ENCODE data around the gene ATF6. TPM values are rescaled to one million over a fixed set of nuclear protein-coding genes. Genes with fewer than 3 reads are reported as not detected.
"Not testable (repeated sequence)": the region's sequence is repeated elsewhere in the genome, so short reads cannot be mapped to it uniquely, and the experiment has no call there.

ATF6 gene
- total RNA-seq, 1 donor from 2014 or later: 14.6 TPM

GRCh38 chr1:161725258-161725907, 40.7 kb upstream of the ATF6 start:
- not testable (repeated sequence) for H3K9me3 ChIP-seq (ENCODE audit: control insufficient read depth in 3 of 3, low read length in 3 of 3); H3K27ac ChIP-seq (ENCODE audit: low read depth, low read length); H3K36me3 ChIP-seq (ENCODE audit: control insufficient read depth in 3 of 3, insufficient read depth in 3 of 3, low read length in 3 of 3)
- H3K9ac ChIP-seq (ENCODE audit: low read depth in 1 of 3, low read length in 3 of 3): peak overlapping the region; percentile 70 to 83 (median 71)
- peaks cover 11 to 47% (median 43%) of the 10 kb centered on the region in 3 donors for H3K27me3 ChIP-seq (ENCODE audit: control insufficient read depth in 3 of 3, insufficient read depth in 3 of 3, low read length in 3 of 3)
- H3K4me3 ChIP-seq (ENCODE audit: low read length in 3 of 3): peak overlapping the region; percentile 76 to 93 (median 83)
- peaks cover 8 to 22% (median 10%) of the 10 kb centered on the region in 3 donors for H3K4me1 ChIP-seq (ENCODE audit: control insufficient read depth in 3 of 3, insufficient read depth in 3 of 3, low read length in 3 of 3)

GRCh38 chr1:161725908-161726472, 40.1 kb upstream of the ATF6 start:
- Histone ChIP-seq H3K27me3 (ENCODE audit: control insufficient read depth in 3 of 3, insufficient read depth in 3 of 3, low read length in 3 of 3) (peaks cover 11 to 47% (median 42%) of the 10 kb centered on the region in 3 donors), H3K4me1 (ENCODE audit: control insufficient read depth in 3 of 3, insufficient read depth in 3 of 3, low read length in 3 of 3) (peaks cover 8 to 22% (median 10%) of the 10 kb centered on the region in 3 donors), H3K36me3 (ENCODE audit: control insufficient read depth in 3 of 3, insufficient read depth in 3 of 3, low read length in 3 of 3) (no peaks in the 10 kb centered on the region), H3K9me3 (ENCODE audit: control insufficient read depth in 3 of 3, low read length in 3 of 3) (no peaks in the 10 kb centered on the region), H3K27ac (ENCODE audit: low read depth, low read length) (peak overlapping the region; percentile 60), H3K4me3 (ENCODE audit: low read length in 3 of 3) (peak overlapping the region; percentile 76 to 93 (median 83)), H3K9ac (ENCODE audit: low read depth in 1 of 3, low read length in 3 of 3) (peak overlapping the region; percentile 70 to 83 (median 71))

- H3K4me3 ChIP-seq (ENCODE audit: low read length in 3 of 3): peak overlapping the region; percentile 76 to 93 (median 83)
- H3K9me3 ChIP-seq (ENCODE audit: control insufficient read depth in 3 of 3, low read length in 3 of 3): no peaks in the 10 kb centered on the region
- peaks cover 8 to 22% (median 10%) of the 10 kb centered on the region in 3 donors for H3K4me1 ChIP-seq (ENCODE audit: control insufficient read depth in 3 of 3, insufficient read depth in 3 of 3, low read length in 3 of 3)
- peaks cover 11 to 47% (median 41%) of the 10 kb centered on the region in 3 donors for H3K27me3 ChIP-seq (ENCODE audit: control insufficient read depth in 3 of 3, insufficient read depth in 3 of 3, low read length in 3 of 3)
- H3K9ac ChIP-seq (ENCODE audit: low read depth in 1 of 3, low read length in 3 of 3): peak overlapping the region; percentile 70 to 83 (median 79)
- H3K27ac ChIP-seq (ENCODE audit: low read depth, low read length): peak overlapping the region; percentile 68
- no peaks in the 10 kb centered on the region for H3K36me3 ChIP-seq (ENCODE audit: control insufficient read depth in 3 of 3, insufficient read depth in 3 of 3, low read length in 3 of 3)
Observed at GRCh38 chr1:161726473-161727255, 39.5 kb upstream of the ATF6 start.

- H3K36me3 ChIP-seq (ENCODE audit: control insufficient read depth in 3 of 3, insufficient read depth in 3 of 3, low read length in 3 of 3): no peaks in the 10 kb centered on the region
- H3K4me1 ChIP-seq (ENCODE audit: control insufficient read depth in 3 of 3, insufficient read depth in 3 of 3, low read length in 3 of 3): peaks cover 8 to 22% (median 10%) of the 10 kb centered on the region in 3 donors
- H3K9ac ChIP-seq (ENCODE audit: low read depth in 1 of 3, low read length in 3 of 3): peak overlapping the region; percentile 67 to 80 (median 79)
Observed at GRCh38 chr1:161727256-161727924, 38.7 kb upstream of the ATF6 start.

GRCh38 chr1:161728376-161729226, 37.5 kb upstream of the ATF6 start:
- Histone ChIP-seq H3K9me3 (ENCODE audit: control insufficient read depth in 3 of 3, low read length in 3 of 3) (no peaks in the 10 kb centered on the region), H3K4me1 (ENCODE audit: control insufficient read depth in 3 of 3, insufficient read depth in 3 of 3, low read length in 3 of 3) (peaks cover 8 to 22% (median 10%) of the 10 kb centered on the region in 3 donors), H3K9ac (ENCODE audit: low read depth in 1 of 3, low read length in 3 of 3) (no peak overlapping the region), H3K27ac (ENCODE audit: low read depth, low read length) (no peak overlapping the region), H3K27me3 (ENCODE audit: control insufficient read depth in 3 of 3, insufficient read depth in 3 of 3, low read length in 3 of 3) (peaks cover 2 to 35% (median 28%) of the 10 kb centered on the region in 3 donors), H3K36me3 (ENCODE audit: control insufficient read depth in 3 of 3, insufficient read depth in 3 of 3, low read length in 3 of 3) (no peaks in the 10 kb centered on the region), H3K4me3 (ENCODE audit: low read length in 3 of 3) (no peak overlapping the region)

More at GRCh38 chr1:161727256-161727924, 38.7 kb upstream of the ATF6 start:
- peak overlapping the region; percentile 68 for H3K27ac ChIP-seq (ENCODE audit: low read depth, low read length)
- peak overlapping the region; percentile 65 to 83 (median 78) for H3K4me3 ChIP-seq (ENCODE audit: low read length in 3 of 3)
- no peaks in the 10 kb centered on the region for H3K9me3 ChIP-seq (ENCODE audit: control insufficient read depth in 3 of 3, low read length in 3 of 3)
- H3K27me3 ChIP-seq (ENCODE audit: control insufficient read depth in 3 of 3, insufficient read depth in 3 of 3, low read length in 3 of 3): peaks cover 8 to 45% (median 36%) of the 10 kb centered on the region in 3 donors

GRCh38 chr1:161730050-161730564, 36.0 kb upstream of the ATF6 start:
- H3K4me3 ChIP-seq (ENCODE audit: low read length in 3 of 3): no peak overlapping the region
- no peak overlapping the region for H3K9ac ChIP-seq (ENCODE audit: low read depth in 1 of 3, low read length in 3 of 3)
- no peaks in the 10 kb centered on the region for H3K36me3 ChIP-seq (ENCODE audit: control insufficient read depth in 3 of 3, insufficient read depth in 3 of 3, low read length in 3 of 3)
- H3K4me1 ChIP-seq (ENCODE audit: control insufficient read depth in 3 of 3, insufficient read depth in 3 of 3, low read length in 3 of 3): peaks cover 8 to 22% (median 10%) of the 10 kb centered on the region in 3 donors
- no peak overlapping the region for H3K27ac ChIP-seq (ENCODE audit: low read depth, low read length)
- H3K9me3 ChIP-seq (ENCODE audit: control insufficient read depth in 3 of 3, low read length in 3 of 3): no peaks in the 10 kb centered on the region
- peaks cover 0 to 25% (median 22%) of the 10 kb centered on the region in 3 donors for H3K27me3 ChIP-seq (ENCODE audit: control insufficient read depth in 3 of 3, insufficient read depth in 3 of 3, low read length in 3 of 3)

GRCh38 chr1:161731241-161731640, 34.9 kb upstream of the ATF6 start:
- Histone ChIP-seq H3K4me1 (ENCODE audit: control insufficient read depth in 3 of 3, insufficient read depth in 3 of 3, low read length in 3 of 3) (peaks cover 0 to 11% (median 3%) of the 10 kb centered on the region in 3 donors), H3K4me3 (ENCODE audit: low read length in 3 of 3) (no peak overlapping the region), H3K27ac (ENCODE audit: low read depth, low read length) (no peak overlapping the region), H3K9me3 (ENCODE audit: control insufficient read depth in 3 of 3, low read length in 3 of 3) (no peaks in the 10 kb centered on the region), H3K36me3 (ENCODE audit: control insufficient read depth in 3 of 3, insufficient read depth in 3 of 3, low read length in 3 of 3) (no peaks in the 10 kb centered on the region), H3K27me3 (ENCODE audit: control insufficient read depth in 3 of 3, insufficient read depth in 3 of 3, low read length in 3 of 3) (peaks cover 0 to 15% (median 10%) of the 10 kb centered on the region in 3 donors), H3K9ac (ENCODE audit: low read depth in 1 of 3, low read length in 3 of 3) (no peak overlapping the region)

GRCh38 chr1:161731981-161732718, 34.0 kb upstream of the ATF6 start:
- H3K27ac ChIP-seq (ENCODE audit: low read depth, low read length): no peak overlapping the region
- H3K9me3 ChIP-seq (ENCODE audit: control insufficient read depth in 3 of 3, low read length in 3 of 3): no peaks in the 10 kb centered on the region
- H3K4me3 ChIP-seq (ENCODE audit: low read length in 3 of 3): no peak overlapping the region
- no peaks in the 10 kb centered on the region for H3K36me3 ChIP-seq (ENCODE audit: control insufficient read depth in 3 of 3, insufficient read depth in 3 of 3, low read length in 3 of 3)
- peaks cover 0 to 5% (median 1%) of the 10 kb centered on the region in 3 donors for H3K4me1 ChIP-seq (ENCODE audit: control insufficient read depth in 3 of 3, insufficient read depth in 3 of 3, low read length in 3 of 3)
- no peak overlapping the region for H3K9ac ChIP-seq (ENCODE audit: low read depth in 1 of 3, low read length in 3 of 3)
- peaks cover 0 to 11% (median 6%) of the 10 kb centered on the region in 3 donors for H3K27me3 ChIP-seq (ENCODE audit: control insufficient read depth in 3 of 3, insufficient read depth in 3 of 3, low read length in 3 of 3)
